Prostate gland (tissue), 1 donor: ENCODE data around the gene TP53BP2.

ENCODE experiments used
- POLR2A ChIP-seq: fragments of 450-650 bp; IDR thresholded peaks from one replicate; pipeline ENCODE4 v1.6.1; 2016; ENCODE audit warnings: antibody characterized with exemption, mild to moderate bottlenecking
- POLR2AphosphoS5 ChIP-seq: sonication (generic); formaldehyde crosslinking; IDR thresholded peaks from one replicate; pipeline ENCODE4 v1.6.1; 2017; ENCODE audit warnings: antibody characterized with exemption

DNA sequence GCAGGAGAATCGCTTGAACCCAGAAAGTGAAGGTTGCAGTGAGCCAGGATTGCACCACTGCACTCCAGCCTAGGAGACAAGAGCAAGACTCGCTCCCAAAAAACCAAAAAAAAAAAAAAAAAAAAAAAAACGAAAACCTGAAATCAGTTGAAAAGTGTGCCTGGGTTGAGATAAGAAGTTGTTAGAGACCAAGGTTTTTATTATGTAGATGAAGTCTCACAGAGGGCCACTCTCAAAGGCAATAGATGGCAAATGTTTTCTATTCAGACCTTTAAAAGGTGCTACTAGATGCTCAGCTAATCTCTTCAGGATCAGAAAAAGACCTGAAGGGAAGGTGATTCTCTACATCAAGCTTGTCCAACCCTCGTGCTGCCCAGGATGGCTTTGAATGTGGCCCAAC lies 115.8 kb downstream of the TP53BP2 start:
- TF ChIP-seq POLR2AphosphoS5 (no peak), POLR2A (no peak)
